Skin of body (tissue), 2 donors: Measurements from ENCODE around the gene GABBR2. TPM values are rescaled to one million over a fixed set of nuclear protein-coding genes. Genes with fewer than 3 reads are reported as not detected.

ENCODE experiments used
- DNase-seq: peaks from one replicate; lab custom pipeline; 2025; lab: John Stamatoyannopoulos, UW
- total RNA-seq: library from RNA; depleted of rRNA; stranded (reverse); fragments of >200 nt; gene quantifications from one replicate; pipeline ENCODE4 v1.2.3, GENCODE V29; 2014

Gene GABBR2
- total RNA-seq, 1 donor from 2014 or later = 0.39 TPM

DNA sequence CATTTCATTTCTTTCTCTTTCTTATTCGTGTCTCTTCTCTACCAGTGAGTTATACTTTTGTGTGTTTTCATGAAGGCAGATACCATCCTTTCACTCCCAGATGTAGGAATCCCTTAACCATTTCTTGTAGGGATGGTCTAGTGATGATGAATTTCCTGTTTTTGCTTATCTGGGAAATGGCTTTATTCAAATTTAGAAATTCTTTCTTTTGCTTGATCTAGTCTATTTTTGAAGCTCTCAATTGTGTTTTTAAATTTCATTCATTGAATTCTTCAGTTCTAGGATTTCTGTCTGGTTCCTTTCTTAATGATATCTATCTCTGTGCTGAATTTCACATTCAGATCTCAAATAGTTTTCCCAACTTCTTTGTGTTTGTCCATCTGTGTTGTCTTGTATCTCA, 357.4 kb downstream of the GABBR2 start:
- no peak for DNase-seq

DNA sequence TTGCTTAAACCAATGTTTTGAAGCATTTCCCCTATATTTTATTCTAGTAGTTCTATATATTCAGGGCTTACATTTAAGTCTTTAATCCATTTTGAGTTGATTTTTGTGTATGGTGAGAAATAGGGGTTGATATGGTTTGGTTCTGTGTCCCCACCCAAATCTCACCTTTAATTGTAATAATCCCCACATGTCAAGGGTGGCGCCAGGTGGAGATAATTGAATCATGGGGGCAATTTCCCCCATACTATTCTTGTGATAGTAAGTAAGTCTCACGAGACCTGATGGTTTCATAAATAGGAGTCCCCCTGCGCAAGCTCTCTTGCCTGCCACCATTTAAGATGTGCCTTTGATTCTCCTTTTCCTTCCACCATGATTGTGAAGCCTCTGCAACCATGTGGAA, 361.1 kb downstream of the GABBR2 start:
- no peak for DNase-seq

DNA sequence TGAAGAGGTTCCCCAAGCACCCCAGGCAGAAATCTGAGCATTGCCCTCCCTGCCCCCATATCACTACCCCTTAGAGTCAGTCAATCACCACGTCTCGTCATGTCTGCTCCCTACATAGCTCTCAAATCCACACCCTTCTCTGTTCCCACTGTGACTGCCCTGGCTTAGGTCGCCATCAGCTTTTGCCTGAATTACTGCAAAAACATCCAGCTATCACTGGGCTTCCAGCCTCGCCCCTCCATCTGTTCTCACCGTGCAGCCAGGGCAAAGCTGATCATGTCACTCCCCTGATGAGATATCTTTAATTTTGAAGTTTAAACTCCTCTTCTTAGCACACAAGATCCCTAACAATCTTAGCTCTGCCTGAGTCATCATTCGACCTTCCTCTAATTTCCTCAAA, 363.7 kb downstream of the GABBR2 start:
- no peak for DNase-seq

DNA sequence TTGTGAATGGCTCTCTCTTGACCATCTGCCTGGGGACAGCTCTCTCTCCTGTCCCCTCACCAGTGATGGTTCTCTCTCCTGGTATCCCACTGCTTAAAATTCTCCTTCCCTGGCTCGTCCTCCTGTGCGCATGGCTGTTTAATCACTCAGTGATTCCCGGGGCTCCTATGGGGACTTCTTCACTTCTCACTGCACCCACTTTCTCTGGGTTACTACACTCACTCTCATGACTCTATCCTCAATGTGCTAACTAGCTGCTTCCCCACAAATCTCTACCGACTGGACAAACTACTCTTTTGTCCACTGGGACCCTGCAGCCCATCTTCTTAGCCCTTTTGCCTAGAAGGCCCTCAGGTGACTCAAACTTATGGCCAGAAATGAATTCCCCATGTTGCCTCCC, 364.2 kb downstream of the GABBR2 start:
- DNase-seq = no peak

DNA sequence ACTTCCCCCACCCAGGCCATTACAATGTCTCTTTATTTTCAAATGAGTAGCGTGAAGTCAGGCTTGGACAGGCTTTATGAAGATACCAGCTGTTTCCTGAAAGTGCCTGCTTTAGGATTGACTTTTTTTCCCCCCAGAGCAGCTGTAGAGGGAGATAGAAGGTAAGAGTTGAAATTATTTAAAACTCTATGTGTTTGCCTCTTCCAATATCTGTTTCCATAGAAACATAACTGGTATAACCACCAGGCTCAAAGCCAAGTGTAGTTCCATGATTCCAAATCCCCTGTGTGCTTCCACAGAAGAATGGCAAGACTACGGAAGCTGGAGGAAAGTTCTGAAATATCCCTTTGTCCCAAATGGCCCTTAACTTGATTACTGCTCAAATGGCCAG, 365.9 kb downstream of the GABBR2 start:
- DNase-seq = no peak

DNA sequence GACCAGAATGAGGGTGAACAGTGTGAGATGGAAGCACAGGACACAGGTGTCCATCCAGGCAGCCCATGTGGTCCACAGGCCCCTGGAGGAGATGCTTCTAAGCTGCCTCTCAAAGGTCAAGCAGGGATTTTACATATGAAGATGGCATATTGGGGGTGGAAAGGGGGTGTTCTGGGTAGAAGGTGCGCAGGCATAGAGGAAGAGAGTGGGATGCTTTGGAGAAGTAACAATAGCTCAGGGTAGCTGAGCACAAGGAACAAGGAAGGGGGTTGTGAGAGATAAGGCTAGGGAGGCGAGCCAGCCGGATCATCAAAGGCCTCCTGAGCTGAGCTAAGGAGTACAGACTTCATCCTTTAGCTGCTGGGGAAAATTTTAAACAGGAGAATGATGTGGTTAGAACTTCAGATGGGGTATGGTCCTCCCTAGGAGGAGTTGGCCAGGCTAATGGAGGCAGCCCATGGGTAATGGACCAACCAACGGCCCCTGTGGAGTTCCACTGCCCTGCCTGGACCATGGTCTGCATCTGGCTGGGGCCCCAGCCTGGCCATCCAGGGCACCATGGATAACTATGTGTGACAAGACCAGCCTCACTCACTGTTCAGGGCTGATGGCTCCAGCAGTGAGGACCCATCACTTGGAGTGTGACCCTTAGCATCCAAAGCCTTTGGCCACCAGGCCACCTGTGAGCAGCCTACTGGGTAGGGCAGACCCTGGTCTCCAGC, 366.5 kb downstream of the GABBR2 start:
- DNase-seq = no peak

DNA sequence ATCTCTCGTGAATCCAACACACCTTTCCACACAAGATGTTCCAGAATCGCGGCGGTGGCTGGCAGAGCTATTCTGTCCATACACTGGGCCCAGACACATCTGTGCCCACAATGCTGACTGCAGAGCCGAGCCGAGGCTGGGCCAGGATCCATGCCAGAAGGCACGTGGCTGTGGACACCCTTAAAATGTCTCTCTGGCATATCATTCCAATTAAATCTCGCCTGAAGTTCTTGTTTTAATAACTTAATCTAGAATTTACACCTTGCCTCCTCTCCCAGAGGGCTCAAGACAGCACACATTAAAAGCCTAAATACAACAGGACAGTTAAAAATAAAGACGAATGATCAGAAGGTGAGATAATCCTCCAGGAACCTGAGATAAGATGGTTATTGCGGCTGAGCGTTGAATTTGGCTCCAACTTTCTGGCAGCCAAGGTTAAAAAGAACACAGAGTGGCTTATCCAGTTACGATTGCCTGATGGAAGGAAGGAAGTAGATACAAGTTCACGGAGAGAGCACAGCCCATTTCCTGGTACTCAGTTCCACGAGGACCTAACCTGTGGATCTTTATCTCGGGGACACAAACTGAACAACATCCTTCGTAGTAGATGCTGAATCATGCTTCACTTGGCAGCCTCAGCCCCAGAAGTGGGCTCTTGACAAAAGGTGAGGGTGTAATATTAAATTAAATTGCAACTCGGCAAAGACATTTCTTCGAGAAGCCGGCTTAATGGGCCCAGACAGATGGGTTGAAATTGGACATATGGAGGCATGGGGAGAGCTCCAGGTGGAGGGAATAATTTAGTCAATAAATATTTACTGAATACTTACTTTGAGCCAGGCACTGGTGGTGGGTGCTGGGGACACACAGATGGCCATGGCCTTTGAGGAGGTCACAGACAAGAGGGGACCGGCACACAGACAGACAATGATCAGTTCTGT, 367.3 kb downstream of the GABBR2 start:
- DNase-seq = no peak

DNA sequence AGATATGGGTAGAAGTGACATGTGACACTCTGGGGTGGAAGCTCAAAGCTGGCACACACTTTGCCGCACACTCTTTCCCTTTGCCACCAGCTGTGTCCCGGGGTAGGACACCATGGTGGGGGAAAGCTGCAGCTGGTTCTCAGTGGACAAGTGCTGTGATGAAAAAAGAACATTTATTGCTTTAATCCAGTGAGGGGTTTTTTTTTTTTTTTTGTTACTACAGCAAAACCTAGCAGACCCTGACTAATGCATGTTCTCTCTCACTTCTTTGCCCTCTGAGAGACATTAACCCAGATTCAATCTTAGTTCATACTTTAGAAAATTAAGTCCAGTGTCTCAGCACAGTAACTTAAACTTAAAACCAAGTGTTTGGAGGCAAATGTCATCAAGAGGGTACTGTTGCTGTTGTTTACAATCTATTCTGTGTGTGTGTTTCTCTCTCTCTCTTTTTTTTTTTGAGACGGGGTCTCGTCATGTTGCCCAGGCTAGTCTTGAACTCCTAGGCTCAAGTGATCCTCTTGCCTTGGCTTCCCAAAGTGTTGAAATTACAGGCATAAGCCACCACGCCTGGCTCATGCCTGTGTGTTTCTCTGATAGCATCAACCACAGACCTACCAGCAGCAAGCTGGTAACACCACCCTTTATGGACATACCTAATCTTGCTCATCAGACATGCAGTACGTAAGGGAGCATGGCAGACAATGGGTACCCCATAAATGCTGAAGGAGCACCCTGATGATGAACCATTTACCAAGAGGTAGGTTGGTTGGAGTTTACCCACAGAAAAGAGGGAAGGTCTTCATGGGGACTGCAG, 368.5 kb downstream of the GABBR2 start:
- no peak for DNase-seq

DNA sequence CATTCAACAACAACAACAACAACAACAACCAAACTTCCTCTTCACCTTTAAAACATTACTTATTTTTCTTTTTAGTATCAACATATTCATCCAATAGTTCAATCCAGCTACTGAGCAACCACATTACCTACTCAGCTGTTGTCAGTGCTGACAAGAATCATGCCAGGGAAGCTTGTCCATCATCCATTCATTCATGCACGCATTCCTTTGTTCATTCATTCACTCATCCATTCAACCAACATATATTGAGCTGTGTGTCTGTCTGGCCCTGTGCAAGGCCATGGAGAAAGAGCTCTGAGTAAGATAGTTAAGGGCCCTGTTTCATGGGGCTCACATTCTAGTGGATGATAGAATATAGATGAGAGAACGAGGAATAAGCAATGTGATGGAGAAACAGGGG, 373.1 kb downstream of the GABBR2 start:
- no peak for DNase-seq

DNA sequence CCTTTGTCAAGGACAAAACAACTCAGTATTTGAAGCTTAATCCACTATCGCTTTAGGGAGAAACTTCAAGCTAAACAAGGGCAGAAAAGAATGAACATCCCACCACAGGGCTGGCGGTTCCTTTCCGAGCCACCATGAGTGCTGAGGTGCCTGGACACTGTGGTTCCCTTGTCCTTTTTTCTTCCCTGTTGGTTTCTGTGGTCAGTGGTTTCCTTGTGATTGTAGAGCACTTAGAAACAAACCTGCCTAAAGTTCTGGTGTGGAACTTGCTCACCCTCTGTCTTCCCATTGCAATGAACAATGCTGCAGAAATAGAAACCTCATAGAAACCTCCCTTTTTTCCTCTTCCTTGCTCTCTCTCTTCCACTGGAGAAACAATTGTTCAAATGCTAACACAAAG, 373.9 kb downstream of the GABBR2 start:
- DNase-seq = no peak

DNA sequence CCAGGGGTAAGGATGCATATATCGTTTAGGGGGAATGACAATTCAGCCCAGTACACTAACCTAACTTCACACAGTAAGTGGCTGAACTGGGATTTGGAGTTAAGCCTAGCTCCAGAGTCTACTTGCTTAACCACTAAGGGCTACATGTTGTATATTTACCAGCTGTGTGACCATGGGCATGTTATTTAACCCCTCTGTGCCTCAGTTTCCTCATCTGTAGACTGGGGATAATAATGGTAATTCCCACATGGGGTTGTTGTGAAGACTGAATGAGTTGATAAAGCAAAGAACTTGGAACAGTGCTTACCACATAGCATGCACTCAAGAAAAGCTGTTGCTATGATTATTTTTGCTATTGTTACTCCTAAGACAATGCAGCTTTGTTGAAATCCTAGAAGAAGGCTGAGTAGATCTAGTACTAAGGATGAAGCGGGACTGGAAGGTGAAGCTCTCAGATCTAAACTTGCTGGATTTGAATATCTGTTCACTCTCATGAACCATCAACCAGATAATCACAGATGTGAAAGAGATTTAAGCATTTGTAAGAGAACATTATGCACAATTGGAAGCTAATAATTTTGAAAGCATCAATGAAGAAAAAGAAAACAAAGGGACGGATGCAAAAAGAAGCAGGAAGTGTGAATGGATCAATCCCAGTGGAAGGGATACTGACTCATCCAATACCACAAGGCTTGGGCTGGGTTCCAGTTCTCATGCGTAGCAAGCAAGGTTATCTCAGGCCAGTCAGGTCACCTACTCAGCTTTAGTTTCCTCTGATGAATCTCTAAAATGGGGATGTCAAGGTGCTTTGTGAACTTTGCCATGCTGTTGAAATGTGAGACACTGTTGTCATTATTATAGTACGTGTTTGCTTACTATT, 374.8 kb downstream of the GABBR2 start:
- DNase-seq = no peak

DNA sequence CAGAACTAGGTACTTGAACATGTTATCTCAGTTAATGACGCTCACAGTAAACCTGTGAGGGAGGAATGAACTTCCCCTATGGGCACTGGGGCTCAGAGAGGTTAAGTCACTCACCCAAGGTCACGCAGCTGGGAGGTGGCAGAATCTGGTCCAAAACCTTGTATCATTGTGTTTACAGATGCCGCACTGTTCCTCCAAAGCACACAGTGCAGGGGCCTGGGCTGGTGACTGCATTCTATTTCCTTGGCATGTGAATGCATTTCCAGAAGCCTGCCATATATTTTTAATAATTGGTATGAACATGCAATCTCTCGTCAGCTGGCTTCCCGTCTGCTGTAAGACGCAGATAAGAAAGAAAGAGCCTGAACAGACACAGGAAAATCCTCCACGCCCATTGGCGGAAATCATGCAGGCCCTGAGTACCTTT, 376.3 kb downstream of the GABBR2 start:
- no peak for DNase-seq

DNA sequence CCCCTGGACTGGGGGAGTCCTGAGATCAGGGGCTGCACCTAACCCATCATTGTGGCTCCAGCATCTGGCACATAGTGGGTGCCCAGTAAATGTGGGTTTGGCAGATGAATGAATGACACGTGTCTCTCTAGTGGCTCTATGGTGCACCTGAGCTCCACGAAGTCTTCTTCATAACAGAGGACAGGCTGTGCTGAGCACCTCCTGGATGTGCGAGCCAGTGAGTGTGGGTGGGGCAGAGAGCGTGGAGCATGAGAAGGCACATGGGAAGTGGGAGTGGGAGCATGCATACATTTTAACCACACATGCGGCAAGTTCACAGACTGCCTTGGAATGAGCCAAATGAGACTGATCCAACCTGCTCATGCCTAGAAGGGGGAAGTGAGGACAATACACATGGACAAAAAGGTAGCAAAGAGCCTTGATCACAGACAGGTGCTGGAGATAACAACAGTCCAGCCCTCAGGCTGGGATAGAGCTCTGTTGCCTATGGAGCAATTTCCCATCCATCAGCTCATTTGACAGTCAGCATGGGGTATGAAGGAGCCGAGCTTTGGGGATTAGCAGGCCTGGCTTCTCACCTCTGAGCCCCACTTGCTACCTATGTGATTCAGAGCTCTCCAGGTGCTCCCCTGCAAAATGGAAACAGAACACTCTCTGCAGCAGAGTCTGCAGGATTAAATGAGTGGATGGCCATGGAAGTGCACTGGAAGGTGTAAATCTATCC, 377.0 kb downstream of the GABBR2 start:
- no peak for DNase-seq

DNA sequence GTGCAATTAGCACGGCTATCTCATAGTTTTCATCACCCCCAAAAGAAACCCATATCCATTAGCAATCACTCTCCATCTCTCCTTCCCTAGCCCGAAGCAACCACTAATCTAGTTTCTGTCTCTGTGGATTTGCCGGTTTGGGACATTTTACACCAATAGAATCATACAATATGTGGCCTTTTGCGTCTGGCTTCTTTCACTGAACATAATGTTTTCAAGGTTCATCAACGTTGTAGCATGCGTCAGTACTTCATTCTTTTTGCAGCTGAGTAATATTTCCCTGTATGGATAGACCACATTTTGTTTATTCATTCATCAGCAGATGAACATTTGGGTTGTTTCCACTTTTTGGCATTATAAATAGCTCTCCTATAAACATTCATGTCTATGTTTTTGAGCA, 377.9 kb downstream of the GABBR2 start:
- no peak for DNase-seq

DNA sequence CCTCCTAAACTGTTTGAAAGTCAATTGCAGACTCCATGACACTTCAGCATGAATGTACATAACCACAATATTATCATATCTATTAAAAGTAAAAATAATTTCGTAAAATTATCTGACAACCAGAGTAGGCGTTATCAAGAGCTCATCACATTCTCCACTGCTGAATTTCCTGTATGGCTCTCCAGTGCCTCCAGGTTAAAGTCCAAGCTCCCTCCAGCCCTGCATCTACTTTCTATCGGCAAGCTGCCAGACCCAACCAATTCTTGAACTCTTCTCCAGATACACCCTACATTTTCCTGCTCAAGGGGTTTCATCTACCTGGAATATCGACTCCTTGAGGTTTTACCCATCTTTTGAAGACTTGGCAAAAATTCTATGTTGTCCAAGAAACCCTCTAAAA, 378.8 kb downstream of the GABBR2 start:
- DNase-seq = no peak

DNA sequence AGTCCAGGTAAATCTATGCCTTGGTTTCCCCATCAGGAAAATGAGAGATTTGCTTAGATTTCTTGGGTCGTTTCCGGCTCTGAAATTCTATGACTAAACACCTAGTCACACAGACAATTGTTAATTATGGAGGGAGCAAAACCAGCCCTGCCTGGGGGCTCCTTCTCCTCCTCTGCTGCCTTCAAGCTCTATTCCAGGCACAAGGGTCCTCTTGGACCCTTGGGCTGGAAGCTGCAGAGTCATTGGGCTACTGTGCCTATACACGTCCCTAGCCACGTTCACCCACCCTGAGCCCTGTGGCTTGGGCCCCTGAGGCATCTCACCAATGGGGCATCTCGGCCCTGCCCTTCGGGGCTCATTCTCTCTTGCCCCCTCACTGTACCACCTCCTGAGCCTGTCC, 379.5 kb downstream of the GABBR2 start:
- no peak for DNase-seq

DNA sequence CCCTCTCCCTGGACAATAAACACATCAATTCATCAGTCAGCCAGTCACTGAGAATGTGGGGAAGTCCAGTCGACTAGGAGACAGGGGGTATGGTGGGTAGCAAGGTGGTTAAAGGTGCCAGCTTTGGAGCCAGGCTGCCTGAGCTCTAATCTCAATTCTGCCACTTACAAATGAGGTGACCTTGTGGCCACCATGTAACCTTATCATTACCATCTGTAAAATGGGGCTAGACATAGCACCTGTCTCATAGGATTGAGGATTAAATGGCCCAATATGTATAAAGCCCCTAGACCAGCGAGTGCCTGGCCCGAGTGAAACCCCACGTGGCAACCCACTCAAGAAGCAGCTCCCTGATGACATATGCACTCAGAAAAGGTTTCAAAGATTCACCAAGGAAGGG, 380.0 kb downstream of the GABBR2 start:
- no peak for DNase-seq

DNA sequence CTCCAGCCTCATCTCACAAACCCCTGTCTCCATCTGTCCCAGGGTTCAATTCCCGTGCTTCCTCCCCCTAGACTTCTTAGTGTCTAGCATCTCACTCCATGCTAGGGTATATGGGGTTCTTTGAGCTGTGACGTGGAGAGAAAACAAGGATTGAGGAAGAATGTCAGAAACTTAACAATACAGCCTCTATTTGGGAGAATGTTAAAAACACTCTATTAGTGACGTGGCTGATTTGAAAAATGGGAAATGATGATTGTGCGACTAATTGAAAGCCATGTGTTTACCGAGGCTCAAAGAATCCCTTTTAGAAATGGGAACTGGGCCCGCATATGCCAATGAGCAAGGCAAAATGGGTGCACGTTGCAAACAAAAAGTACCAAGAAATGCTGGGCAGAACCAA, 380.6 kb downstream of the GABBR2 start:
- no peak for DNase-seq

DNA sequence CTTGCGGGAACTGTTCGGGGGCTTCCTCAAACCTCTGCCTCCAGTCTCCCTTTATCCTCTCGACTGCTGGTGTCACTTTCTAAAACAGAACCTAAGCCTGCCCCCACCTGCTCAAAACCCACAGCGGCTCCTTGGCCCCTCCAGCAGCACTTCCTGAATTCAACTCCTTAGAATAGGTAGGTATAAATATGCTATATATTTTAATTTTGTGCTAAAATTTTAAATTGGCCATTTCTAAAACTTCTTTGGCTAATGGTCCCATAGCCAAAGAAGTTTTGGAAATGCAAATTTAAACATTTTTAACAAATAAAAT, 381.5 kb downstream of the GABBR2 start:
- DNase-seq = no peak

DNA sequence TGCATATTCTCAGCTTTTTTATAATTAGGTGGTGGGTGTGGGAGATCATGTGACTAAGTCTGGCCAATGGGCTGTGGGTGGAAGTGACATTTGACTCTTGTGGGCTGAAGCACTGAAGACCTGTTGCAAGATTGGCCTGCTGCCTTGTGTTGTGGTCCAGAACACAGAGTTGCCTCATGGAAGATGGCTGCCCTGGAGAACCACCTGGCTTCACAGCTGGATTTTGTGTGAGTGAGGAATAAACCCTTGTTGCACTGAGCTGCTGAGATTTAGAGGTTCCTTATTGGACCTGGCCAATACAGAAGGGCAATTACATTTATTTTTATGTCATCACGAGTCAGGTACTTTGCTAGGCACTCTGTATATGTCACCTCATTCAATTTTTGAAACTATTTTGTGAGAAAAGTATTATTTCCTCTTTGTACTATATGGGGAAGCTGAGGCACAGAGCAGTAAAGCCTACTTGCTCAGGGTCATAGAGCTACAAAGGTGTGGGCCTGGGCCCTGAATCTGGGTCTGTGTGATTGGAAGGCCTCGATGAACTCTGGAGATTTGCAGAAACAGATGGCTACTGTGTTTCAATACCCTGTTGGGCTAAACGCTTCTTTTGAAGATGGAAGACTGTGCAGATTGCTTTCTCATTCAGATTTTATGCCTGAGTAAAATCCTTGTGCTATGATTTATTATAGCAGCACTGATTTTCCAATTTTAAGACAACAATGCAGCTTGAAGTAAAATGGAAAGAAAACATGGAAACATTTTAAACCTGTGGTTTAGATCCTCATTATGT, 382.1 kb downstream of the GABBR2 start:
- no peak for DNase-seq
